Astrocyte (in vitro differentiated cells and primary cell): Measurements from ENCODE around the gene PANX2.

Source experiments
- EZH2 ChIP-seq: IDR thresholded peaks from 2 replicates; pipeline ENCODE4 v1.6.1; 2012; ENCODE audit warnings: mild to moderate bottlenecking, low read length, inconsistent platforms; ENCODE audit not compliant: insufficient read depth
- TF ChIP-seq, protein P1 (sequence below): IDR thresholded peaks from 2 replicates; pipeline ENCODE4 v1.5.1; 2011; ENCODE audit warnings: low read depth, mild to moderate bottlenecking, inconsistent platforms, low read length, moderate library complexity; ENCODE audit not compliant: insufficient read depth

DNA sequence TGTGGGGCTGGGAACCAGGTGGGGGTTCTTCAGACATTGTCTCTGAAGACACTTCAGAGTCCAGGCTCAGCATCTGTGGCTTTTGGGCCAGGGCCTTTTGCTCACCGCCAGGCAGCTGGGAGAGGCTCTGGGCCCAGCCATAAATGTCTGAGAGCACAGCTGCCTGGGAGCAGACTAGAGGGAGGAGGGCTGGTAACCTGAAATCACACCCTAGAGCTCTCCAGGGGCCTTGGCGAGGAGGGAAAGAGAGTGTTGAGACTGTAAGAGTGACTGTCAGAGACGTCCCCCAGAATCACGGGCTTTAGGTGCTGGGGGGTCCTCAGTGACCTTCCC, 19.3 kb downstream of the PANX2 start:
- TF ChIP-seq, protein P1, sequence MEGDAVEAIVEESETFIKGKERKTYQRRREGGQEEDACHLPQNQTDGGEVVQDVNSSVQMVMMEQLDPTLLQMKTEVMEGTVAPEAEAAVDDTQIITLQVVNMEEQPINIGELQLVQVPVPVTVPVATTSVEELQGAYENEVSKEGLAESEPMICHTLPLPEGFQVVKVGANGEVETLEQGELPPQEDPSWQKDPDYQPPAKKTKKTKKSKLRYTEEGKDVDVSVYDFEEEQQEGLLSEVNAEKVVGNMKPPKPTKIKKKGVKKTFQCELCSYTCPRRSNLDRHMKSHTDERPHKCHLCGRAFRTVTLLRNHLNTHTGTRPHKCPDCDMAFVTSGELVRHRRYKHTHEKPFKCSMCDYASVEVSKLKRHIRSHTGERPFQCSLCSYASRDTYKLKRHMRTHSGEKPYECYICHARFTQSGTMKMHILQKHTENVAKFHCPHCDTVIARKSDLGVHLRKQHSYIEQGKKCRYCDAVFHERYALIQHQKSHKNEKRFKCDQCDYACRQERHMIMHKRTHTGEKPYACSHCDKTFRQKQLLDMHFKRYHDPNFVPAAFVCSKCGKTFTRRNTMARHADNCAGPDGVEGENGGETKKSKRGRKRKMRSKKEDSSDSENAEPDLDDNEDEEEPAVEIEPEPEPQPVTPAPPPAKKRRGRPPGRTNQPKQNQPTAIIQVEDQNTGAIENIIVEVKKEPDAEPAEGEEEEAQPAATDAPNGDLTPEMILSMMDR = no peak
- no peak for TF ChIP-seq EZH2
